Nephron (organoid): ENCODE data around the gene ZNF337.
"Not testable (repeated sequence)": the region's sequence is repeated elsewhere in the genome, so short reads cannot be mapped to it uniquely, and the experiment has no call there.

Experiments used
- H3K27ac Mint-ChIP-seq, 3 experiments: 2 replicates each; pipeline ENCODE4 v1.8.0; 2020; ENCODE audit warnings: mixed read lengths in 3 of 3, mild to moderate bottlenecking in 2 of 3, moderate library complexity in 1 of 3
- H3K27me3 Mint-ChIP-seq: 2 replicates; pipeline ENCODE4 v1.8.0; 2021; ENCODE audit warnings: low read depth, mild to moderate bottlenecking, moderate library complexity, mixed read lengths
- H3K36me3 Mint-ChIP-seq: 2 replicates; pipeline ENCODE4 v1.8.0; 2020; ENCODE audit warnings: low read depth, mixed read lengths
- H3K4me1 Mint-ChIP-seq: 2 replicates; pipeline ENCODE4 v1.8.0; 2020; ENCODE audit warnings: mixed read lengths
- H3K4me3 Mint-ChIP-seq, 3 experiments: 2 replicates each; pipeline ENCODE4 v1.8.0; 2020; ENCODE audit warnings: mild to moderate bottlenecking in 3 of 3, mixed read lengths in 3 of 3, moderate library complexity in 2 of 3
- H3K9me3 Mint-ChIP-seq: 2 replicates; pipeline ENCODE4 v1.8.0; 2020; ENCODE audit warnings: mixed read lengths
- CTCF ChIP-seq, 3 experiments: fragments of 200-600 bp; sonication (generic); IDR thresholded peaks; one replicate each; pipeline ENCODE4 v1.5.0; 2021; ENCODE audit warnings: antibody characterized with exemption in 3 of 3; ENCODE audit not compliant: unreplicated experiment in 3 of 3

Gene ZNF337

GRCh38 chr20:25723975-25724374, 27.3 kb upstream of the ZNF337 start:
- H3K9me3 Mint-ChIP-seq: peaks cover 67% of the 10 kb centered on the region
- no peaks in the 10 kb centered on the region for H3K4me1 Mint-ChIP-seq
- peaks cover 12% of the 10 kb centered on the region for H3K36me3 Mint-ChIP-seq
- no peak for TF ChIP-seq CTCF (IDR thresholded peaks at IDR 0.05; ENCODE audit: unreplicated experiment in 3 of 3)
- H3K4me3 Mint-ChIP-seq: no peak overlapping the region
- no peaks in the 10 kb centered on the region for H3K27me3 Mint-ChIP-seq
- no peak overlapping the region for H3K27ac Mint-ChIP-seq

GRCh38 chr20:25720285-25720684, 23.6 kb upstream of the ZNF337 start:
- Mint-ChIP-seq H3K27me3 (no peaks in the 10 kb centered on the region), H3K36me3 (peaks cover 17% of the 10 kb centered on the region), H3K27ac (no peak overlapping the region), H3K4me1 (no peaks in the 10 kb centered on the region), H3K9me3 (peaks cover 61% of the 10 kb centered on the region), H3K4me3 (no peak overlapping the region)
- TF ChIP-seq CTCF (IDR thresholded peaks at IDR 0.05; ENCODE audit: unreplicated experiment in 3 of 3): no peak

DNA sequence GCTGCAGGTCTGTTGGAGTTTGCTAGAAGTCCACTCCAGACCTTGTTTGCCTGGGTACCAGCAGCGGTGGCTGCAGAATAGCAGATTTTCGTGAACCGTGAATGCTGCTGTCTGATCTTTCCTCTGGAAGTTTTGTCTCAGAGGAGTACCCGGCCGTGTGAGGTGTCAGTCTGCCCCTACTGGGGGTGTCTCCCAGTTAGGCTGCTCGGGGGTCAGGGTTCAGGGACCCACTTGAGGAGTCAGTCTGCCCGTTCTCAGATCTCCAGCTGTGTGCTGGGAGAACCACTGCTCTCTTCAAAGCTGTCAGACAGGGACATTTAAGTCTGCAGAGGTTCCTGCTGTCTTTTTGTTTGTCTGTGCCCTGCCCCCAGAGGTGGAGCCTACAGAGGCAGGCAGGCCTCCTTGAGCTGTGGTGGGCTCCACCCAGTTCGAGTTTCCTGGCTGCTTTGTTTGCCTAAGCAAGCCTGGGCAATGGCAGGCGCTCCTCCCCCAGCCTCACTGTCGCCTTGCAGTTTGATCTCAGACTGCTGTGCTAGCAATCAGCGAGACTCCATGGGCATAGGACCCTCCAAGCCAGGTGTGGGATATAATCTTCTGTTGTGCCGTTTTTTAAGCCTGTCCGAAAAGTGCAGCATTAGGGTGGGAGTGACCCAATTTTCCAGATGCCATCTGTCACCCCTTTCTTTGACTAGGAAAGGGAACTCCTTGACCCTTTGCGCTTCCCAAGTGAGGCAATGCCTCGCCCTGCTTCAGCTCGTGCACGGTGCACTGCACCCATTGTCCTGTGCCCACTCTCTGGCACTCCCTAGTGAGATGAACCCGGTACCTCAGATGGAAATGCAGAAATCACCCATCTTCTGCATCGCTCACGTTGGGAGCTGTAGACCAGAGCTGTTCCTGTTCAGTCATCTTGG, 22.5 kb upstream of the ZNF337 start:
- Mint-ChIP-seq H3K36me3 (peaks cover 17% of the 10 kb centered on the region), H3K9me3 (peaks cover 56% of the 10 kb centered on the region)
- H3K27me3 Mint-ChIP-seq, H3K4me3 Mint-ChIP-seq, H3K27ac Mint-ChIP-seq, H3K4me1 Mint-ChIP-seq: not testable (repeated sequence)

GRCh38 chr20:25707695-25708094, 11.0 kb upstream of the ZNF337 start:
- Mint-ChIP-seq H3K9me3 (peaks cover 58% of the 10 kb centered on the region), H3K4me3 (no peak overlapping the region), H3K4me1 (no peaks in the 10 kb centered on the region), H3K27me3 (no peaks in the 10 kb centered on the region), H3K27ac (no peak overlapping the region), H3K36me3 (peaks cover 6% of the 10 kb centered on the region)
- no peak for TF ChIP-seq CTCF (IDR thresholded peaks at IDR 0.05; ENCODE audit: unreplicated experiment in 3 of 3)

DNA sequence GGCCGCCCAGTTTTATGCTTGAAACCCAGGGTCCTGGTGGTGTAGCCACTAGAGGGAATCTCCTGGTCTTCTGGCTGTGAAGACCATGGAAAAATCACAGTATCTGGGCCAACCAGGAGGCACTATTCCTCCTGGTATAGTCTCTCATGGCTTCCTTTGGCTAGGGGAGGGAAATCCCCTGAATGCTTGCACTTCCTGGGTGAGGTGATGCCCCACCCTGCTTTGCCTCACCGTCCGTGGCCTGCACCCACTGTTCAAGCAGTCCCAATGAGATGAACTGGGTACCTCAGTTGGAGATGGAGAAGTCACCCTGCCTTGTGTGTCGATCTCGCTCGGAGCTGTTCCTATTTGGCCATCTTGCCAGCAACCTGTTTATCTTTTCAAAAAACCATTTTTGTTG, 10.1 kb upstream of the ZNF337 start:
- H3K36me3 Mint-ChIP-seq: peaks cover 6% of the 10 kb centered on the region
- no peak for TF ChIP-seq CTCF (IDR thresholded peaks at IDR 0.05; ENCODE audit: unreplicated experiment in 3 of 3)
- H3K27me3 Mint-ChIP-seq: no peaks in the 10 kb centered on the region
- H3K27ac Mint-ChIP-seq: no peak overlapping the region
- H3K9me3 Mint-ChIP-seq: peaks cover 58% of the 10 kb centered on the region
- no peak overlapping the region for H3K4me3 Mint-ChIP-seq
- no peaks in the 10 kb centered on the region for H3K4me1 Mint-ChIP-seq

GRCh38 chr20:25705830-25706351, 9.2 kb upstream of the ZNF337 start:
- Mint-ChIP-seq H3K27ac (no peak overlapping the region), H3K27me3 (no peaks in the 10 kb centered on the region), H3K4me3 (no peak overlapping the region), H3K36me3 (peaks cover 7% of the 10 kb centered on the region), H3K4me1 (no peaks in the 10 kb centered on the region), H3K9me3 (peaks cover 55% of the 10 kb centered on the region)
- no peak for TF ChIP-seq CTCF (IDR thresholded peaks at IDR 0.05; ENCODE audit: unreplicated experiment in 3 of 3)

- peaks cover 55% of the 10 kb centered on the region for H3K9me3 Mint-ChIP-seq
- peaks cover 10% of the 10 kb centered on the region for H3K36me3 Mint-ChIP-seq
- H3K4me3 Mint-ChIP-seq, H3K27me3 Mint-ChIP-seq, H3K4me1 Mint-ChIP-seq, H3K27ac Mint-ChIP-seq: not testable (repeated sequence)
These were observed 7.7 kb upstream of the ZNF337 start for GRCh38 chr20:25704303-25704702.

- H3K36me3 Mint-ChIP-seq: peaks cover 10% of the 10 kb centered on the region
- not testable (repeated sequence) for H3K27ac Mint-ChIP-seq, H3K27me3 Mint-ChIP-seq, H3K4me3 Mint-ChIP-seq
- H3K9me3 Mint-ChIP-seq: peaks cover 49% of the 10 kb centered on the region
- H3K4me1 Mint-ChIP-seq: peaks cover 13% of the 10 kb centered on the region
These were observed 4.2 kb upstream of the ZNF337 start for GRCh38 chr20:25700835-25701234.
